Measurements from ENCODE around the gene FGD3. TPM values are rescaled to one million over a fixed set of nuclear protein-coding genes. Genes with fewer than 3 reads are reported as not detected.

Gene FGD3
- total and polyA plus RNA-seq, 9 of the 15 experiments (the other 6 are each of a cell fraction or from before 2014, with no cell fraction given), result 0.07 to 1.3 (median 0.29) TPM

GRCh38 chr9:93023521-93023815, 76.1 kb downstream of the FGD3 start:
- POLR2A ChIA-PET, result interaction anchor here (0.7 kb wide), 1 partner anchor 8 kb away, joined by 4 read pairs; no protein-coding TSS in a partner anchor
- intact Hi-C loops (cut with micrococcal nuclease), result no loop called here
- CTCF ChIA-PET (ENCODE audit: low intra/inter-chr PET ratio), result no interaction called here
- Histone ChIP-seq H3K4me2 (ENCODE audit: insufficient read depth, low read length) (no peak overlapping the region), H3K4me1 (replicated peaks in 1 of 2; ENCODE audit: control insufficient read depth in 2 of 2, insufficient read depth in 2 of 2, low read length in 2 of 2) (no peaks in the 10 kb centered on the region), H3K36me3 (ENCODE audit: control insufficient read depth, insufficient read depth, low read length) (no peaks in the 10 kb centered on the region), H3K4me3 (no peak overlapping the region), H3K9me1 (ENCODE audit: control insufficient read depth, insufficient read depth, low read length) (peaks cover 5% of the 10 kb centered on the region), H3K79me2 (ENCODE audit: control insufficient read depth, insufficient read depth, low read length) (no peaks in the 10 kb centered on the region), H3K9me3 (replicated peaks; ENCODE audit: control insufficient read depth, insufficient read depth, low read depth, low read length) (no peaks in the 10 kb centered on the region), H3K9ac (ENCODE audit: insufficient read depth in 1 of 2, low read depth in 2 of 2, low read length in 2 of 2) (no peak overlapping the region), H2AFZ (ENCODE audit: low read depth, low read length) (no peak overlapping the region), H3K27me3 (ENCODE audit: control insufficient read depth in 2 of 2, insufficient read depth in 2 of 2, low read length in 2 of 2) (peaks cover 25 to 79% of the 10 kb centered on the region in 2 experiments; a peak in 4 of 5 replicates), H4K20me1 (replicated peaks; ENCODE audit: control insufficient read depth, insufficient read depth, low read length) (peaks cover 10% of the 10 kb centered on the region; the same call in 1 of the 2 replicates), H3K27ac (ENCODE audit: extremely low read depth, low read depth, low read length) (no peak overlapping the region)
- FAIRE-seq, result no peak
- TF ChIP-seq GATAD2B (IDR thresholded peaks at IDR 0.05; ENCODE audit: borderline replicate concordance), result no peak
- in situ Hi-C loops (cut with MboI), result loop anchor here (25.0 kb wide), 1 partner anchor 289 kb away; no protein-coding TSS in a partner anchor
- ATAC-seq, result no peak
- 6% methylated on average over 2 of the region's 4 CpGs for WGBS (ENCODE audit: insufficient coverage, low coverage, missing lambda C conversion rate)
- DNase-seq (ENCODE audit: extremely low read depth in 1 of 4, low spot score in 3 of 4), result no peak
- no TSS peak for BruUV-seq (replicated peaks)

GRCh38 chr9:93024646-93024910, 77.3 kb downstream of the FGD3 start:
- no peak for DNase-seq (ENCODE audit: extremely low read depth in 1 of 4, low spot score in 3 of 4)
- no peaks in the 10 kb centered on the region for H3K9me3 ChIP-seq (replicated peaks; ENCODE audit: control insufficient read depth, insufficient read depth, low read depth, low read length)
- 5% methylated on average over 4 of the region's 4 CpGs for WGBS (ENCODE audit: insufficient coverage, low coverage, missing lambda C conversion rate)
- H3K79me2 ChIP-seq (ENCODE audit: control insufficient read depth, insufficient read depth, low read length), result no peaks in the 10 kb centered on the region
- no peaks in the 10 kb centered on the region for H3K4me1 ChIP-seq (replicated peaks in 1 of 2; ENCODE audit: control insufficient read depth in 2 of 2, insufficient read depth in 2 of 2, low read length in 2 of 2)
- H3K36me3 ChIP-seq (ENCODE audit: control insufficient read depth, insufficient read depth, low read length), result no peaks in the 10 kb centered on the region
- intact Hi-C loops (cut with micrococcal nuclease) (no loop called here), in situ Hi-C loops (cut with MboI) (loop anchor here (25.0 kb wide), 1 partner anchor 288 kb away; no protein-coding TSS in a partner anchor)
- peaks cover 10% of the 10 kb centered on the region; the same call in 1 of the 2 replicates for H4K20me1 ChIP-seq (replicated peaks; ENCODE audit: control insufficient read depth, insufficient read depth, low read length)
- H3K4me3 ChIP-seq, result no peak overlapping the region
- H2AFZ ChIP-seq (ENCODE audit: low read depth, low read length), result no peak overlapping the region
- H3K9me1 ChIP-seq (ENCODE audit: control insufficient read depth, insufficient read depth, low read length), result peaks cover 5% of the 10 kb centered on the region
- no peak for ATAC-seq
- ChIA-PET POLR2A (no interaction called here), CTCF (ENCODE audit: low intra/inter-chr PET ratio) (no interaction called here)
- H3K4me2 ChIP-seq (ENCODE audit: insufficient read depth, low read length), result no peak overlapping the region
- H3K27ac ChIP-seq (ENCODE audit: extremely low read depth, low read depth, low read length), result no peak overlapping the region
- H3K9ac ChIP-seq (ENCODE audit: insufficient read depth in 1 of 2, low read depth in 2 of 2, low read length in 2 of 2), result no peak overlapping the region
- FAIRE-seq, result no peak
- H3K27me3 ChIP-seq (ENCODE audit: control insufficient read depth in 2 of 2, insufficient read depth in 2 of 2, low read length in 2 of 2), result peaks cover 21 to 79% of the 10 kb centered on the region in 2 experiments; a peak in 4 of 5 replicates
- BruUV-seq (replicated peaks), result no TSS peak
- TF ChIP-seq HINFP (tag; conservative IDR thresholded peaks at IDR 0.05; ENCODE audit: low read depth) (no peak), CTCF (IDR thresholded peaks at IDR 0.05 in 2 of 3, conservative IDR thresholded peaks at IDR 0.05 in 1 of 3; ENCODE audit: insufficient read depth in 2 of 3, low read depth in 1 of 3, low read length in 3 of 3) (no peak), EHMT2 (IDR thresholded peaks at IDR 0.05) (no peak), ZNF24 (IDR thresholded peaks at IDR 0.05) (no peak), RFX1 (IDR thresholded peaks at IDR 0.05) (no peak), ZBTB7A (IDR thresholded peaks at IDR 0.05; ENCODE audit: borderline replicate concordance, control insufficient read depth, low read depth, low read length) (no peak), IRF9 (tag; IDR thresholded peaks at IDR 0.05) (no peak)

All from K562 (cell line).